ENCODE data around the gene IDUA. TPM values are rescaled to one million over a fixed set of nuclear protein-coding genes. Genes with fewer than 3 reads are reported as not detected.

The IDUA gene
- total and polyA plus RNA-seq, 12 donors, result 4.6 to 13.3 (median 8.7) TPM

GRCh38 chr4:1000686-1001260, 13.9 kb downstream of the IDUA start:
- DNase-seq (no peak), ATAC-seq (no peak)
- intact Hi-C loops (cut with DNase I), result no loop called here
- 93 to 94% methylated on average over 15 of the region's 15 CpGs for WGBS, 2 donors
- no peak overlapping the region for H3K4me3 ChIP-seq
- no peaks in the 10 kb centered on the region for H3K36me3 ChIP-seq
- TF ChIP-seq CTCF (IDR thresholded peaks at IDR 0.05), result no peak
- peaks cover 61 to 96% (median 89%) of the 10 kb centered on the region in 7 donors for H3K27me3 ChIP-seq
- H3K27ac ChIP-seq, result no peak overlapping the region
- no peaks in the 10 kb centered on the region for H3K9me3 ChIP-seq
- peaks cover 5 to 37% (median 21%) of the 10 kb centered on the region in 9 donors for H3K4me1 ChIP-seq

GRCh38 chr4:1001561-1002130, 14.8 kb downstream of the IDUA start:
- no peak for TF ChIP-seq CTCF (IDR thresholded peaks at IDR 0.05)
- 17% methylated on average over 44 to 48 of the region's 48 CpGs for WGBS, 2 donors
- H3K4me3 ChIP-seq, result no peak overlapping the region
- H3K27me3 ChIP-seq, result peaks cover 61 to 96% (median 88%) of the 10 kb centered on the region in 7 donors
- no peak for ATAC-seq
- no peaks in the 10 kb centered on the region for H3K36me3 ChIP-seq
- intact Hi-C loops (cut with DNase I), result no loop called here
- no peak overlapping the region for H3K27ac ChIP-seq
- H3K9me3 ChIP-seq, result no peaks in the 10 kb centered on the region
- no peak for DNase-seq
- peaks cover 5 to 36% (median 21%) of the 10 kb centered on the region in 9 donors for H3K4me1 ChIP-seq

- ATAC-seq, result peak in 1 of 8 donors; percentile 5
- Histone ChIP-seq H3K27ac (no peak overlapping the region), H3K36me3 (no peaks in the 10 kb centered on the region), H3K4me1 (peaks cover 5 to 33% (median 21%) of the 10 kb centered on the region in 9 donors), H3K27me3 (peaks cover 60 to 96% (median 88%) of the 10 kb centered on the region in 7 donors), H3K9me3 (no peaks in the 10 kb centered on the region), H3K4me3 (no peak overlapping the region)
- no peak for TF ChIP-seq CTCF (IDR thresholded peaks at IDR 0.05)
- 1 to 4% methylated on average over 52 to 54 of the region's 54 CpGs for WGBS, 2 donors
- DNase-seq, result no peak
- intact Hi-C loops (cut with DNase I), result no loop called here
Measured at GRCh38 chr4:1002131-1002630, 15.3 kb downstream of the IDUA start.

- 4% methylated on average over 39 to 75 of the region's 75 CpGs for WGBS, 2 donors
- Histone ChIP-seq H3K4me3 (no peak overlapping the region), H3K27me3 (peaks cover 54 to 96% (median 86%) of the 10 kb centered on the region in 7 donors), H3K27ac (no peak overlapping the region), H3K4me1 (peaks cover 5 to 29% (median 18%) of the 10 kb centered on the region in 9 donors), H3K9me3 (no peaks in the 10 kb centered on the region), H3K36me3 (no peaks in the 10 kb centered on the region)
- intact Hi-C loops (cut with DNase I), result no loop called here
- TF ChIP-seq CTCF (IDR thresholded peaks at IDR 0.05), result no peak
- DNase-seq (no peak), ATAC-seq (no peak)
Measured at GRCh38 chr4:1002631-1003251, 15.9 kb downstream of the IDUA start.
